Mucosa of stomach (tissue), 1 donor: ENCODE measurements around the gene ZNF318.
"Not testable (repeated sequence)": the region's sequence is repeated elsewhere in the genome, so short reads cannot be mapped to it uniquely, and the experiment has no call there.

Source experiments
- H3K27me3 ChIP-seq: one replicate; pipeline ENCODE4 v1.7.0; 2013; ENCODE audit warnings: mild to moderate bottlenecking, low read length; ENCODE audit not compliant: control insufficient read depth, insufficient read depth
- H3K36me3 ChIP-seq: one replicate; pipeline ENCODE4 v1.7.0; 2013; ENCODE audit warnings: low read length; ENCODE audit not compliant: control insufficient read depth, insufficient read depth
- H3K4me1 ChIP-seq: one replicate; pipeline ENCODE4 v1.7.0; 2013; ENCODE audit warnings: mild to moderate bottlenecking, low read length; ENCODE audit not compliant: control insufficient read depth, insufficient read depth
- H3K4me3 ChIP-seq: one replicate; pipeline ENCODE4 v1.7.0; 2013; ENCODE audit warnings: low read length
- H3K9ac ChIP-seq: one replicate; pipeline ENCODE4 v1.7.0; 2013; ENCODE audit warnings: mild to moderate bottlenecking, low read length, moderate library complexity
- H3K9me3 ChIP-seq: one replicate; pipeline ENCODE4 v1.7.0; 2013; ENCODE audit warnings: mild to moderate bottlenecking, low read length, moderate library complexity; ENCODE audit not compliant: control insufficient read depth
- donor health status: Pancreatic carcinoma.

ZNF318 gene

GRCh38 chr6:43351951-43352350, 17.5 kb downstream of the ZNF318 start:
- not testable (repeated sequence) for H3K4me3 ChIP-seq, H3K27me3 ChIP-seq, H3K4me1 ChIP-seq, H3K9ac ChIP-seq, H3K9me3 ChIP-seq
- peaks cover 14% of the 10 kb centered on the region for H3K36me3 ChIP-seq

- Histone ChIP-seq H3K4me1 (no peaks in the 10 kb centered on the region), H3K27me3 (no peaks in the 10 kb centered on the region), H3K9ac (no peak overlapping the region), H3K36me3 (no peaks in the 10 kb centered on the region), H3K9me3 (no peaks in the 10 kb centered on the region), H3K4me3 (no peak overlapping the region)
Observed at GRCh38 chr6:43347444-43347843, 22.0 kb downstream of the ZNF318 start.

- Histone ChIP-seq H3K9me3 (no peaks in the 10 kb centered on the region), H3K27me3 (no peaks in the 10 kb centered on the region), H3K9ac (no peak overlapping the region), H3K4me3 (no peak overlapping the region), H3K4me1 (no peaks in the 10 kb centered on the region), H3K36me3 (no peaks in the 10 kb centered on the region)
Observed at GRCh38 chr6:43347021-43347420, 22.4 kb downstream of the ZNF318 start.

- not testable (repeated sequence) for H3K9me3 ChIP-seq, H3K4me3 ChIP-seq, H3K27me3 ChIP-seq, H3K4me1 ChIP-seq, H3K36me3 ChIP-seq, H3K9ac ChIP-seq
Observed at GRCh38 chr6:43346243-43346642, 23.2 kb downstream of the ZNF318 start.

- H3K4me1 ChIP-seq: peaks cover 21% of the 10 kb centered on the region
- H3K9me3 ChIP-seq: no peaks in the 10 kb centered on the region
- H3K9ac ChIP-seq: no peak overlapping the region
- no peaks in the 10 kb centered on the region for H3K27me3 ChIP-seq
- no peaks in the 10 kb centered on the region for H3K36me3 ChIP-seq
- H3K4me3 ChIP-seq: no peak overlapping the region
Observed at GRCh38 chr6:43339168-43339567, 30.3 kb downstream of the ZNF318 start.

GRCh38 chr6:43338243-43338642, 31.2 kb downstream of the ZNF318 start:
- no peaks in the 10 kb centered on the region for H3K9me3 ChIP-seq
- H3K36me3 ChIP-seq: no peaks in the 10 kb centered on the region
- H3K4me3 ChIP-seq: no peak overlapping the region
- no peaks in the 10 kb centered on the region for H3K27me3 ChIP-seq
- H3K4me1 ChIP-seq: peaks cover 21% of the 10 kb centered on the region
- no peak overlapping the region for H3K9ac ChIP-seq

- Histone ChIP-seq H3K9ac (no peak overlapping the region), H3K4me1 (peaks cover 21% of the 10 kb centered on the region), H3K36me3 (no peaks in the 10 kb centered on the region), H3K9me3 (no peaks in the 10 kb centered on the region), H3K27me3 (no peaks in the 10 kb centered on the region), H3K4me3 (no peak overlapping the region)
Observed at GRCh38 chr6:43336382-43336781, 33.1 kb downstream of the ZNF318 start.

- Histone ChIP-seq H3K4me3 (no peak overlapping the region), H3K4me1 (peaks cover 21% of the 10 kb centered on the region), H3K9me3 (no peaks in the 10 kb centered on the region), H3K36me3 (no peaks in the 10 kb centered on the region), H3K9ac (no peak overlapping the region), H3K27me3 (no peaks in the 10 kb centered on the region)
Observed at GRCh38 chr6:43335469-43335868, 34.0 kb downstream of the ZNF318 start.

- Histone ChIP-seq H3K9me3 (no peaks in the 10 kb centered on the region), H3K27me3 (no peaks in the 10 kb centered on the region), H3K9ac (no peak overlapping the region), H3K36me3 (no peaks in the 10 kb centered on the region), H3K4me1 (peaks cover 21% of the 10 kb centered on the region), H3K4me3 (no peak overlapping the region)
Observed at GRCh38 chr6:43334466-43335095, 34.9 kb downstream of the ZNF318 start.

GRCh38 chr6:43331891-43332290, 37.6 kb downstream of the ZNF318 start:
- peaks cover 21% of the 10 kb centered on the region for H3K4me1 ChIP-seq
- H3K27me3 ChIP-seq: no peaks in the 10 kb centered on the region
- no peaks in the 10 kb centered on the region for H3K9me3 ChIP-seq
- H3K36me3 ChIP-seq: no peaks in the 10 kb centered on the region
- no peak overlapping the region for H3K9ac ChIP-seq
- no peak overlapping the region for H3K4me3 ChIP-seq

- Histone ChIP-seq H3K4me3 (no peak overlapping the region), H3K36me3 (no peaks in the 10 kb centered on the region), H3K4me1 (peaks cover 21% of the 10 kb centered on the region), H3K9ac (no peak overlapping the region), H3K27me3 (no peaks in the 10 kb centered on the region), H3K9me3 (no peaks in the 10 kb centered on the region)
Observed at GRCh38 chr6:43331470-43331869, 38.0 kb downstream of the ZNF318 start.

- no peaks in the 10 kb centered on the region for H3K27me3 ChIP-seq
- no peaks in the 10 kb centered on the region for H3K36me3 ChIP-seq
- H3K4me1 ChIP-seq: no peaks in the 10 kb centered on the region
- no peak overlapping the region for H3K9ac ChIP-seq
- no peaks in the 10 kb centered on the region for H3K9me3 ChIP-seq
- no peak overlapping the region for H3K4me3 ChIP-seq
Observed at GRCh38 chr6:43328528-43328927, 40.9 kb downstream of the ZNF318 start.

GRCh38 chr6:43325876-43326275, 43.6 kb downstream of the ZNF318 start:
- Histone ChIP-seq H3K4me1 (no peaks in the 10 kb centered on the region), H3K9me3 (no peaks in the 10 kb centered on the region), H3K36me3 (no peaks in the 10 kb centered on the region)

More at GRCh38 chr6:43325876-43326275, 43.6 kb downstream of the ZNF318 start:
- H3K9ac ChIP-seq: no peak overlapping the region
- H3K27me3 ChIP-seq: no peaks in the 10 kb centered on the region
- no peak overlapping the region for H3K4me3 ChIP-seq
